ENCODE measurements around the gene PAMR1.
A peak's percentile ranks its signal among the peaks of the same experiment; 100 is the strongest.

- TF ChIP-seq CTCF (IDR thresholded peaks at IDR 0.05) (peak in 1 of 2 donors; percentile 22), POLR2AphosphoS5 (IDR thresholded peaks at IDR 0.05) (no peak), POLR2A (IDR thresholded peaks at IDR 0.05) (no peak)
These were observed 29.3 kb upstream of the PAMR1 start for GRCh38 chr11:35554491-35555437.
